Measurements from ENCODE around the gene WARS2.

GRCh38 chr1:118993700-118994026, 146.8 kb downstream of the WARS2 start:
- TF ChIP-seq, protein P1, sequence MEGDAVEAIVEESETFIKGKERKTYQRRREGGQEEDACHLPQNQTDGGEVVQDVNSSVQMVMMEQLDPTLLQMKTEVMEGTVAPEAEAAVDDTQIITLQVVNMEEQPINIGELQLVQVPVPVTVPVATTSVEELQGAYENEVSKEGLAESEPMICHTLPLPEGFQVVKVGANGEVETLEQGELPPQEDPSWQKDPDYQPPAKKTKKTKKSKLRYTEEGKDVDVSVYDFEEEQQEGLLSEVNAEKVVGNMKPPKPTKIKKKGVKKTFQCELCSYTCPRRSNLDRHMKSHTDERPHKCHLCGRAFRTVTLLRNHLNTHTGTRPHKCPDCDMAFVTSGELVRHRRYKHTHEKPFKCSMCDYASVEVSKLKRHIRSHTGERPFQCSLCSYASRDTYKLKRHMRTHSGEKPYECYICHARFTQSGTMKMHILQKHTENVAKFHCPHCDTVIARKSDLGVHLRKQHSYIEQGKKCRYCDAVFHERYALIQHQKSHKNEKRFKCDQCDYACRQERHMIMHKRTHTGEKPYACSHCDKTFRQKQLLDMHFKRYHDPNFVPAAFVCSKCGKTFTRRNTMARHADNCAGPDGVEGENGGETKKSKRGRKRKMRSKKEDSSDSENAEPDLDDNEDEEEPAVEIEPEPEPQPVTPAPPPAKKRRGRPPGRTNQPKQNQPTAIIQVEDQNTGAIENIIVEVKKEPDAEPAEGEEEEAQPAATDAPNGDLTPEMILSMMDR (conservative IDR thresholded peaks at IDR 0.05; ENCODE audit: low read depth, low read length) = no peak
- no peak for TF ChIP-seq EZH2 (IDR thresholded peaks at IDR 0.05; ENCODE audit: borderline replicate concordance, low read depth, low read length, poor library complexity, severe bottlenecking)
